Smooth muscle cell (in vitro differentiated cells): ENCODE measurements around the gene E4F1. TPM values are rescaled to one million over a fixed set of nuclear protein-coding genes. Genes with fewer than 3 reads are reported as not detected.

ENCODE experiments used
- DNase-seq: peaks from one replicate; lab custom pipeline; 2025; ENCODE audit not compliant: unreplicated experiment; lab: John Stamatoyannopoulos, UW
- H2AFZ ChIP-seq: fragments of 200-600 bp; sonication (generic); 2 replicates; pipeline ENCODE4 v1.6.0; 2016; ENCODE audit warnings: antibody characterized with exemption, low read depth, mild to moderate bottlenecking
- H3F3A ChIP-seq: fragments of 200-600 bp; sonication (generic); 2 replicates; pipeline ENCODE4 v1.6.0; 2017; ENCODE audit warnings: antibody characterized with exemption, low read depth
- H3K27ac ChIP-seq: fragments of 200-600 bp; sonication (generic); 2 replicates; pipeline ENCODE4 v1.5.1; 2016; ENCODE audit warnings: low read depth, mild to moderate bottlenecking
- H3K27me3 ChIP-seq: fragments of 200-600 bp; sonication (generic); 2 replicates; pipeline ENCODE4 v1.6.1; 2016; ENCODE audit warnings: low read depth, mild to moderate bottlenecking
- H3K36me3 ChIP-seq: fragments of 200-600 bp; sonication (generic); 2 replicates; pipeline ENCODE4 v1.5.1; 2016; ENCODE audit warnings: low read depth
- H3K4me1 ChIP-seq: fragments of 200-600 bp; sonication (generic); 2 replicates; pipeline ENCODE4 v1.5.1; 2016; ENCODE audit warnings: low read depth
- H3K4me2 ChIP-seq: fragments of 200-600 bp; sonication (generic); 2 replicates; pipeline ENCODE4 v1.6.0; 2016; ENCODE audit warnings: mild to moderate bottlenecking
- H3K4me3 ChIP-seq: fragments of 200-600 bp; sonication (generic); 2 replicates; pipeline ENCODE4 v1.5.1; 2016; ENCODE audit warnings: mild to moderate bottlenecking
- H3K79me2 ChIP-seq: fragments of 200-600 bp; sonication (generic); 2 replicates; pipeline ENCODE4 v1.6.0; 2016; ENCODE audit warnings: low read depth, mild to moderate bottlenecking
- H3K9ac ChIP-seq: fragments of 200-600 bp; sonication (generic); 2 replicates; pipeline ENCODE4 v1.6.0; 2016; ENCODE audit warnings: low read depth
- H3K9me3 ChIP-seq: fragments of 200-600 bp; sonication (generic); replicated peaks from 2 replicates; pipeline ENCODE4 v1.5.1; 2016; ENCODE audit warnings: low read depth
- H4K20me1 ChIP-seq: fragments of 200-600 bp; sonication (generic); 2 replicates; pipeline ENCODE4 v1.6.0; 2016; ENCODE audit warnings: low read depth
- CTCF ChIP-seq: fragments of 200-600 bp; sonication (generic); IDR thresholded peaks from 2 replicates; pipeline ENCODE4 v1.5.1; 2017; ENCODE audit warnings: borderline replicate concordance, mild to moderate bottlenecking, antibody characterized with exemption; ENCODE audit not compliant: insufficient read depth, poor library complexity, severe bottlenecking
- WGBS: methylation state at CpG from one replicate; pipeline ENCODE4 v1.1.7; 2016; ENCODE audit warnings: low lambda C conversion rate; 5-methylcytosine and 5-hydroxymethylcytosine counted together
- polyA plus RNA-seq: library from polyadenylated mRNA; unstranded; fragments of >200 nt; fragmentation: Nextera tagmentation; extraction: Ambion mirVana; gene quantifications from 2 replicates; pipeline ENCODE4 v1.2.1, GENCODE V29; 2016
- total RNA-seq: library from RNA; depleted of rRNA; stranded (reverse); fragments of >200 nt; gene quantifications from 2 replicates; pipeline ENCODE4 v1.2.3, GENCODE V29; 2014

E4F1 gene
- total and polyA plus RNA-seq, 2 experiments from 2014 or later: 12.1 to 22.4 TPM

GRCh38 chr16:2282262-2282661, 58.9 kb downstream of the E4F1 start:
- Histone ChIP-seq H2AFZ (no peak overlapping the region), H3K9ac (no peak overlapping the region), H3K36me3 (no peaks in the 10 kb centered on the region), H3K4me3 (no peak overlapping the region), H3K4me1 (no peaks in the 10 kb centered on the region), H3K79me2 (no peaks in the 10 kb centered on the region), H3F3A (no peaks in the 10 kb centered on the region), H3K4me2 (no peak overlapping the region), H4K20me1 (no peaks in the 10 kb centered on the region), H3K9me3 (no peaks in the 10 kb centered on the region), H3K27ac (no peak overlapping the region), H3K27me3 (peaks cover 2% of the 10 kb centered on the region)
- WGBS: 86% methylated on average over 5 of the region's 5 CpGs
- no peak for DNase-seq
- TF ChIP-seq CTCF: no peak

GRCh38 chr16:2282866-2283555, 59.6 kb downstream of the E4F1 start:
- Histone ChIP-seq H3K36me3 (no peaks in the 10 kb centered on the region), H3K79me2 (no peaks in the 10 kb centered on the region), H3K4me3 (no peak overlapping the region), H4K20me1 (no peaks in the 10 kb centered on the region), H3K9me3 (no peaks in the 10 kb centered on the region), H2AFZ (no peak overlapping the region), H3K9ac (no peak overlapping the region), H3K4me2 (no peak overlapping the region), H3K4me1 (no peaks in the 10 kb centered on the region), H3K27ac (no peak overlapping the region), H3K27me3 (peaks cover 2% of the 10 kb centered on the region), H3F3A (no peaks in the 10 kb centered on the region)
- TF ChIP-seq CTCF: no peak
- DNase-seq: no peak
- WGBS: 90% methylated on average over 24 of the region's 26 CpGs

DNA sequence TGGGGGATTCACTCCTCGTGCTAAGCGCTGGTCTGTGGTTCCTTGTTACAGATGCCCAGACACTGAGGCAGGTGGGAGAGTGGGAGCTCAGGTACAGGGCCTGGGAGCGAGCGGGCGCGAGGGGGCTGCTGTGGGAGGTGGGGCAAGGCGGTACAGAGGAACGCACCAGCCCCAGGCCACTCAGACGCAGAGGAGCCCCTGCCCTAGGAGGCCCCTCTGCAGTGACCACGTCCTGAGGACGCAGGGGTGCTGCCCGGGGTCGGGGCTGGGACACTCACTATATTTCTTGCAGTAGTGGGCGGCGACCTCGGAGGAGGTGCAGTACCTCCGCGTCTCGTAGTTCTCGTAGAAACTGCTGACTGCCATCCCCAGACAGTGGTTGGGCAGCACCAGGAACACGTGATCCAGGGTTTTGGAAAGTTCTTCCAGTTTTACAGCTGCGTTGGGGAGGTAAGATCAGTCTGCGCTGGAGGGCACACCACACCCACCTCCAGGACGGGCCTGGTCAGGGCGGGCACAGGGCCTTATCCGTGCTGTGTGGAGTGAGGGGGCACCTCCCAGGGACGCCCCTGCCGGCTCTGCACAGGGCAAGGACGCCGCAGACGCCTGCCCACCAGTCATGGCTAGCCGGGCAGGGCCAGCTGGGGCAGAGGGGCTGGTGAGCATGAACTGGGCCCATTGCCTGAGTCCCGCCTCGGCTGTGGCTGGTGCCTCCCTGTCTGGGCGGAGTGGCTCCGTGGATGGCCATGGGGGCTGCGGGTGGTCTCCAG, 60.8 kb downstream of the E4F1 start:
- no peaks in the 10 kb centered on the region for H3K79me2 ChIP-seq
- no peaks in the 10 kb centered on the region for H3K4me1 ChIP-seq
- WGBS: 93% methylated on average over 26 of the region's 37 CpGs
- no peaks in the 10 kb centered on the region for H3F3A ChIP-seq
- no peak overlapping the region for H3K4me2 ChIP-seq
- DNase-seq: no peak
- TF ChIP-seq CTCF: no peak
- H3K27me3 ChIP-seq: peaks cover 2% of the 10 kb centered on the region
- no peaks in the 10 kb centered on the region for H3K36me3 ChIP-seq
- no peaks in the 10 kb centered on the region for H4K20me1 ChIP-seq
- H3K9me3 ChIP-seq: no peaks in the 10 kb centered on the region
- no peak overlapping the region for H3K4me3 ChIP-seq
- no peak overlapping the region for H2AFZ ChIP-seq
- no peak overlapping the region for H3K9ac ChIP-seq
- no peak overlapping the region for H3K27ac ChIP-seq
